Calu3 (cell line): ENCODE results near the gene CHMP3. TPM values are rescaled to one million over a fixed set of nuclear protein-coding genes. Genes with fewer than 3 reads are reported as not detected.

Experiments
- BruUV-seq: library from RNA; stranded (reverse); fragments of 400-500 nt; replicated peaks from 2 replicates; lab custom pipeline; 2021; lab: Mats Ljungman, UMichigan
- CTCF ChIA-PET: fragments of 300-600 bp; sonication (Branson Sonifier 250); formaldehyde crosslinking; loops from one replicate; lab custom pipeline; 2022; ENCODE audit warnings: antibody characterized with exemption; lab: Charles Lee
- DNase-seq: peaks from one replicate; pipeline ENCODE4 v3.0.0; 2022
- H3K27ac Mint-ChIP-seq: one replicate; pipeline ENCODE4 v1.8.0; 2022; ENCODE audit warnings: mixed read lengths; ENCODE audit not compliant: unreplicated experiment
- H3K27me3 Mint-ChIP-seq: one replicate; pipeline ENCODE4 v1.8.0; 2022; ENCODE audit warnings: mixed read lengths; ENCODE audit not compliant: unreplicated experiment
- H3K36me3 Mint-ChIP-seq: one replicate; pipeline ENCODE4 v1.8.0; 2022; ENCODE audit warnings: mild to moderate bottlenecking, moderate library complexity, mixed read lengths; ENCODE audit not compliant: insufficient read depth, unreplicated experiment
- H3K4me1 Mint-ChIP-seq: one replicate; pipeline ENCODE4 v1.8.0; 2022; ENCODE audit warnings: mild to moderate bottlenecking, low read depth, mixed read lengths; ENCODE audit not compliant: unreplicated experiment
- H3K4me3 Mint-ChIP-seq: one replicate; pipeline ENCODE4 v1.8.0; 2022; ENCODE audit warnings: mild to moderate bottlenecking, low read depth, moderate library complexity, mixed read lengths; ENCODE audit not compliant: unreplicated experiment
- H3K9me3 Mint-ChIP-seq: one replicate; pipeline ENCODE4 v1.8.0; 2022; ENCODE audit warnings: low read depth, mixed read lengths; ENCODE audit not compliant: unreplicated experiment
- intact Hi-C: fragments of 100-400 bp; cut with micrococcal nuclease; formaldehyde crosslinking; loops from one replicate; pipeline ENCODE4 v1.10.0; 2022; ENCODE audit not compliant: unreplicated experiment
- total RNA-seq: library from RNA; stranded (reverse); gene quantifications from 2 replicates; pipeline ENCODE4 v1.2.3, GENCODE V29; 2022
- TF ChIP-seq, protein P1 (sequence below): fragments of 200-600 bp; IDR thresholded peaks from one replicate; pipeline ENCODE4 v1.8.0; 2022; ENCODE audit warnings: antibody characterized with exemption; ENCODE audit not compliant: unreplicated experiment

The CHMP3 gene
- total RNA-seq, 1 experiment from 2014 or later: 127 TPM

DNA sequence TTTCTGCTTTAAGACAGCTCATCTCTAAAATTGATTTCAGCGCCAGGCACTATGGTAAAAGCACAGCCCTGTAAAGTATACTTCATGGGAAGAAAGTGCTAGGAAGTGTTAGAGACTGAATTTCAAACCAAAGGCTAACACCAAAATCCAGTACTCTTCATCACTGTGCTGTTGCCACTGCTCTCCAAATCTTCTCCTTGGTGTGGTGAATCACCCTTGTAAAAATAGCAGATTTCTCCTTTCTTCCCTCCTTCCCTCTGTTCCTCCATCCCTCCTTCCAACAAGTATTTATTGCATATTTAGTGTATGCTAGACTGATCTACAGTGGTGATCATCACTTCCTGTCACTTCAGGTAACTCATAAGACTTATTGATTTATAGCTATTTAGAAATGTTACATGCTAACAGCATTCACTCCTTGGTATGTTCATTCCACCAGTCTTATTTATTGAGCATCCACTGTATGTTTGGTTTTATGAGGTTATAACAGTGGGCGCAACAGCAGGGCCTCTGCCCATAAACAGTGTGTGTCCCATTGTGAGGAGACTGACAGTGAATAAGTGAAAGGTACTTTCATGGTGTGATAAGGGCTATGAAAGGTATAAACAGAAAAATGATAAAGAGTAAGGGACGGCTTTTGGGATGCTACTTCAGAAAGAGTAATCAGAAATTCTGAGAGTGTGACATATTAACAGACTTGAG, 102.0 kb downstream of the CHMP3 start:
- Mint-ChIP-seq H3K27me3 (no peaks in the 10 kb centered on the region), H3K27ac (no peak overlapping the region), H3K4me3 (no peak overlapping the region), H3K4me1 (no peaks in the 10 kb centered on the region), H3K36me3 (peaks cover 25% of the 10 kb centered on the region), H3K9me3 (no peaks in the 10 kb centered on the region)
- BruUV-seq: no TSS peak
- DNase-seq: no peak
- TF ChIP-seq, protein P1, sequence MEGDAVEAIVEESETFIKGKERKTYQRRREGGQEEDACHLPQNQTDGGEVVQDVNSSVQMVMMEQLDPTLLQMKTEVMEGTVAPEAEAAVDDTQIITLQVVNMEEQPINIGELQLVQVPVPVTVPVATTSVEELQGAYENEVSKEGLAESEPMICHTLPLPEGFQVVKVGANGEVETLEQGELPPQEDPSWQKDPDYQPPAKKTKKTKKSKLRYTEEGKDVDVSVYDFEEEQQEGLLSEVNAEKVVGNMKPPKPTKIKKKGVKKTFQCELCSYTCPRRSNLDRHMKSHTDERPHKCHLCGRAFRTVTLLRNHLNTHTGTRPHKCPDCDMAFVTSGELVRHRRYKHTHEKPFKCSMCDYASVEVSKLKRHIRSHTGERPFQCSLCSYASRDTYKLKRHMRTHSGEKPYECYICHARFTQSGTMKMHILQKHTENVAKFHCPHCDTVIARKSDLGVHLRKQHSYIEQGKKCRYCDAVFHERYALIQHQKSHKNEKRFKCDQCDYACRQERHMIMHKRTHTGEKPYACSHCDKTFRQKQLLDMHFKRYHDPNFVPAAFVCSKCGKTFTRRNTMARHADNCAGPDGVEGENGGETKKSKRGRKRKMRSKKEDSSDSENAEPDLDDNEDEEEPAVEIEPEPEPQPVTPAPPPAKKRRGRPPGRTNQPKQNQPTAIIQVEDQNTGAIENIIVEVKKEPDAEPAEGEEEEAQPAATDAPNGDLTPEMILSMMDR: no peak
- intact Hi-C loops: no loop called here
- CTCF ChIA-PET: no interaction called here

DNA sequence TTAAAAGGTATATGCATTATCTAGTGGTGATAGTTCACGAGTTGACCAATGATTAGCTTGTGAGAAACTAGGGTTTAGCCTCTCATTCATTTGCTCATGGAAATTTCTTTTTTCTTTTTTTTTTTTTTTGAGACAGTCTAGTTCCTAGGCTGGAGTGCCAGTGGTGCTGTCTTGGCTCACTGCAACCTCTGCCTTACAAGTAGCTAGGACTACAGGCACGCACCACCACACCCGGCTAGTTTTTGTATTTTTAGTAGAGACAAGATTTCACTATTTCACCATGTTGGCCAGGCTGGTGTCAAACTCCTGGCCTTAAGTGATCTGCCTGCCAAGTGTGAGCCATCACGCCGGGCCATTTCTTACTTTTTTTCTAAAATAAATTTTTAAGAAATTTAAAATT, 108.1 kb downstream of the CHMP3 start:
- Mint-ChIP-seq H3K27ac (no peak overlapping the region), H3K36me3 (peaks cover 7% of the 10 kb centered on the region), H3K9me3 (no peaks in the 10 kb centered on the region), H3K27me3 (no peaks in the 10 kb centered on the region), H3K4me3 (no peak overlapping the region), H3K4me1 (no peaks in the 10 kb centered on the region)
- CTCF ChIA-PET: interaction anchor here (0.6 kb wide), 1 partner anchor 302 kb away, joined by 3 read pairs; no protein-coding TSS in a partner anchor
- BruUV-seq: no TSS peak
- no peak for DNase-seq
- TF ChIP-seq, protein P1: no peak
- intact Hi-C loops: no loop called here

DNA sequence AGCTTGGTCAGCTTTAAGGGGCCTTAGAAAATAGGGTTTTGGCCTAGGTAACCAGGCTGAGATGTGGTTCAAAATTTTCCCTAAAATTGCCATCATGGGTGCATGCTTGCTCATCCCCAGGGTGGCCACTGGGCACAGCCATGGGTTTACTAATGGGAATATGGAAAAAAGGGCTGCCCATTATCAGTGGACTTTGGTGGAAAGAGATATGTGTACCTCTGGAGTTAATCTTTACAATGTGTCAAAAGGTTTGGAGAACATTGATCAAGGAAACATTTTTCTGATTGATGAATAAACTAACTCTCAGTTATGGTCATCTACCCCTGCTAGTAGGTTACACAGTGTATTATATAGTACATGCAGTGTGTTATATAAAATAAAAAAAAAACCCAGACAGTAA, 109.0 kb downstream of the CHMP3 start:
- TF ChIP-seq, protein P1: no peak
- intact Hi-C loops: loop anchor here (1.0 kb wide), 1 partner anchor 58 kb away; no protein-coding TSS in a partner anchor
- Mint-ChIP-seq H3K4me1 (no peaks in the 10 kb centered on the region), H3K27ac (no peak overlapping the region), H3K9me3 (no peaks in the 10 kb centered on the region), H3K27me3 (no peaks in the 10 kb centered on the region), H3K4me3 (no peak overlapping the region), H3K36me3 (peaks cover 14% of the 10 kb centered on the region)
- CTCF ChIA-PET: interaction anchor here (1.3 to 1.7 kb wide), 2 partner anchors 13 to 58 kb away, joined by 7 to 9 read pairs; partner anchors contain the start of gene KDM3A
- BruUV-seq: no TSS peak
- no peak for DNase-seq

DNA sequence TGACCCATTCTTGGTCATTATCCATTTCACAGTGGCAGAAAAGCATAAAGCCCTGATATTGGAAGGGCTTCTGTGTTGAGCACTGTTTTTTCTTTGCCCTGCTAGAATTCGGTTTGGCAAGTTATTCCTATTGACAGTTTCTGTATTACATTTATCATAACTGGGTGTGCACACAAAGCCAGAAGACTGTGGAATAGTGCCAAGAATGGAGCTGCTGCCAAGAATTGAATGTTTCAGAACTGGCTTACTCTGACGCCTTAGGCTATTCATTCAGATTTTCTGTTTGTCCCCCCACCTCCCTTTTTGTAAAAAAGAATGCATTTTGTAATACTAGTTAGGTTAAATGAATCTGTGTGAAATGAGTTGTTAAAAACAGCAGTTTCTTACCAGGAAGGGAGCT, 109.4 kb downstream of the CHMP3 start:
- no peaks in the 10 kb centered on the region for H3K4me1 Mint-ChIP-seq
- intact Hi-C loops: loop anchor here (1.0 kb wide), 1 partner anchor 58 kb away; no protein-coding TSS in a partner anchor
- no peak overlapping the region for H3K27ac Mint-ChIP-seq
- H3K36me3 Mint-ChIP-seq: peaks cover 15% of the 10 kb centered on the region
- no TSS peak for BruUV-seq
- no peaks in the 10 kb centered on the region for H3K9me3 Mint-ChIP-seq
- DNase-seq: peak; percentile 42
- CTCF ChIA-PET: interaction anchor here (1.3 to 1.7 kb wide), 2 partner anchors 13 to 58 kb away, joined by 7 to 9 read pairs; partner anchors contain the start of gene KDM3A
- no peaks in the 10 kb centered on the region for H3K27me3 Mint-ChIP-seq
- H3K4me3 Mint-ChIP-seq: no peak overlapping the region
- TF ChIP-seq, protein P1: no peak

Other genes with a start within 250 kb of the CHMP3 start
- gene REEP1, start 225.8 kb downstream of the CHMP3 start, total RNA-seq: 4.7 and 5.3 TPM in 2 replicates
- 35.5 and 37.8 TPM in 2 replicates for gene KDM3A, start 122.1 kb downstream of the CHMP3 start, total RNA-seq
- 33.3 and 34.1 TPM in 2 replicates for gene RNF103, start 60.4 kb upstream of the CHMP3 start, total RNA-seq
- 46.5 and 52.4 TPM in 2 replicates for gene RMND5A, start 156.8 kb upstream of the CHMP3 start, total RNA-seq
- gene CD8A, start 227.5 kb upstream of the CHMP3 start, total RNA-seq: 0.20 and 0.31 TPM in 2 replicates